ENCODE data around the gene TPM3.
"Not testable (repeated sequence)": the region's sequence is repeated elsewhere in the genome, so short reads cannot be mapped to it uniquely, and the experiment has no call there.

GRCh38 chr1:154147505-154147904 is 44.4 kb downstream of the TPM3 start:
- TF ChIP-seq ZNF8 (CRISPR knock-in tag; IDR thresholded peaks at IDR 0.05); ZFP3 (CRISPR knock-in tag; IDR thresholded peaks at IDR 0.05); ZFP30 (CRISPR knock-in tag; IDR thresholded peaks at IDR 0.05); RARB (CRISPR knock-in tag; IDR thresholded peaks at IDR 0.05); TCF4 (CRISPR knock-in tag; IDR thresholded peaks at IDR 0.05; ENCODE audit: borderline replicate concordance); ZC3H10 (CRISPR knock-in tag; IDR thresholded peaks at IDR 0.05); ZNF70 (CRISPR knock-in tag; IDR thresholded peaks at IDR 0.05): not testable (repeated sequence)

All from SK-N-SH treated with all-trans-retinoic acid at 6 μM for 48 hours (cell line).